HG02798 (cell line): ENCODE results near the gene STEAP2.

Experiments
- ATAC-seq: cut with Tn5 transposase; IDR thresholded peaks from one replicate; pipeline ENCODE4 v1.9.1; 2021; ENCODE audit warnings: mild to moderate bottlenecking; ENCODE audit not compliant: unreplicated experiment, poor library complexity

The STEAP2 gene

DNA sequence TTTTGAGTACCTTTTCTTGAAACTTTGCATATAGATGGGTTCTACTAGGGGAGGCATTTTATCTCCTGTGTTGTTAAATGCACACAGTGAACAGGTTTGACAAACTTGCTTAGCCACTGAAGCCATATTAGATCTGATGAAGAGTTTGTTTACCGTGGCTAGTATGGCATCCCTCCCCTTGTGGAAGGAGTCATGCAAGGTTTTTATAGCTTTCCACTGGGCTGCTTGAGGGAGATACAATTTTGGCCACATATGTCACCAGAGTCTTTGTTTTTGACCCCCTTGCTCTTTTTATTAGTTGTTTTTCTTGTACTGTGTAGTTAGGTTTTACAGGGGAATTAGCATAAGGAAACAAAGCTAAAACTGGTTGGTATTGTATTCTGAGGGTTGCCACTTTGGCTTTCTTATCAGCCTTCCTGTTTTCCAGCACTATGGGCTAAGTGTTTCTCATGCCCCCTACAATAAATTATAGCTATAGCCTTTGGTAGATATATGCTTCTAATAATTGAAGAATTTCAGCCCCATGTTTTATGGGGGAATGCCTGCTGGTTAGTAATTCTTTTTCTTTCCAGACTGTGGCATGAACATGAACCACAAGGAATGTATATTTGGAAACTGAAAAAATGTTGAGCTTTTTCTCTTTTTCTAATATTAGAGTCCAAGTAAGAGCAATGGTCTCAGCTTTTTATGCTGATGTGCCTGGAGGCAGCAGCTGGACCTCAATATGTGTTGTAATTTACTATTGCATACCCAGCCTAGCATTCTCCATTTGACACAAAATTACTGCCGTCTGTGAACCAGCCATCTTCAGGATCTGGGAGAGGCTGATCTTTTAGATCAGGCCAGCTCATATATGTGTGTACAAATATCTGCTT lies 18.4 kb upstream of the STEAP2 start:
- no peak for ATAC-seq

GRCh38 chr7:90194911-90195809 lies 16.4 kb upstream of the STEAP2 start:
- no peak for ATAC-seq

GRCh38 chr7:90201500-90202195 lies 9.9 kb upstream of the STEAP2 start:
- ATAC-seq, result no peak

DNA sequence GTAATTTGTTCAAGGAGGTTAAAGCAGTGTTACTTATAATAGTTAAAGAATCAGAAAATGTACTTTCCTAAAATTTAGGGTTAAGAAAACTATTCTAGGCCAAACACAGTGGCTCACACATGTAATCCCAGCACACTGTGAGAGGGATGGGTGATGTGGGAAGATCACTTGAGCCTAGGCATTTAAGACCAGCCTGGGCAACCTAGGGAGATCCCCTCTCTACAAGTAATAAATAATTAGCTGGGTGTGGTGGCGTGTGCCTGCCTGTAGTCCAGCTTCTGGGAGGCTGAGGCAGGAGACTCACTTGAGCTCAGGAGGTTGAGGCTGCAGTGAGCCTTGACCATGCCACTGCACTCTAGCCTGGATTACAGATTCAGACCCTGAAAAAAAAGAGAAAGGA lies 3.6 kb upstream of the STEAP2 start:
- no peak for ATAC-seq

DNA sequence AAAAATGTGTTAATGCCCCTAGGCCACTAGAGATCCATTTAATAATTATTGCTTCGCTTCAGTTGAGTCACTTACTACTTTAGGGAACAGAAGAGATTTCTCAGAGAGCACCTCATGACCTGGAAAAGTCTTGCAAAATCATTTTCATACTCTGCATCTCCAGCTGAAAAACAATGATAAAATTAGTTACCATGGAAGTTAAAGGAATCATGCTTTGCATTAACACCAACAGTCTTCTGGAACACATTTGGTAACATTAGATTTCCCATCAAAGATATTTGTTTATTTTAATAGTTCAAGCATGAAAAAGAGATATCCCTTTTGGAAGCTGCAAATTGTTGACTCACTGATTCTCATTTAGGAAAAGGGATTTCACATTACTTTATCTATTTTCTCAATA lies 1.8 kb upstream of the STEAP2 start:
- no peak for ATAC-seq

- no peak for ATAC-seq
These were observed 1.1 kb upstream of the STEAP2 start for GRCh38 chr7:90210475-90210874.

- ATAC-seq, result peak; percentile 21
These were observed 559 bp upstream of the STEAP2 start for GRCh38 chr7:90210981-90211380.

GRCh38 chr7:90212149-90212495 lies 582 bp downstream of the STEAP2 start:
- no peak for ATAC-seq

- no peak for ATAC-seq
These were observed 2.0 kb downstream of the STEAP2 start for GRCh38 chr7:90213521-90213920.

DNA sequence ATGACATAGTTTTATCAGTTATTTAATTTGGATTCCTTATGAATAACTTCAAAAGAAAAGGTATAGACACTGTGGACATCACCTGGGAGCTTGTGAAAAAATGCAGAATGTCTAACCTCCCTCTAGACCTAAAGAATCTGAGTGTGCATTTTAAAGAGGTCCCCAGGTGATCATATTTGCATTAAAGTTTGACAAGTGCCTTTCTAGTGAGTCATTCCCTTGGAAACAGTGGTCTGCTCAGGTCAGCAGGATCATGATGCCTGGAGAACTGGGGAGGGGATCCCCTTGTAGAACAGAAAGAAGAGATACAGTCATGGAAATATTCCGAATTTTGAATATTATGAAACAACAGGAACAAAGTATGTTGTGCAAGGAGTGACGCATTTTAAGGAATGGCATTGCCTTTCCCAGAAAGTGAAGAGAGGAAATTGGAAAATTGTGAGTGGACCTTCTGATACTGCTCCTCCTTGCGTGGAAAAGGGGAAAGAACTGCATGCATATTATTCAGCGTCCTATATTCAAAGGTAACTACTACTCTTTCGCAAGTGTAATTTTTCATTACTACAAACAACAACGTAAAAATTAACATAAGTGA lies 4.6 kb downstream of the STEAP2 start:
- no peak for ATAC-seq

DNA sequence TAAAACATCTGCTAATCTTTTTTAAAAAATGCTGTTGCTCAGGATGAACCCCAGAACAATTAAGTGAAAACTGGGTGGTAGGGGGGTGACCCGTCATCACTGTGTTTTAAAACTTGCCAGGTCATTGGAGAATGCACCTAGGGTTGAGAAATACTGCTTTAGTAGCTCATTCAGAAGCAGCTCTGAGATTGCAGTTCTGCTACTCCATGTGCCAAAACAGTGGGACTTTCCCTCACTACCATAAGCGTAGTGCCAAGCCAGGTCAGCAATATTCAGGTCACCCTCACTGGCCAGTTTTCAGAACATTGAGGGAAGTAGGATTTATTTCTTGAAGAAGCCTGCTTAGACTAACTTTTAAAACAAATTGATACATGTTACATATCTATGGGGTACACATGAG lies 5.2 kb downstream of the STEAP2 start:
- ATAC-seq, result no peak

- ATAC-seq, result no peak
These were observed 10.8 kb downstream of the STEAP2 start for GRCh38 chr7:90222390-90222789.

DNA sequence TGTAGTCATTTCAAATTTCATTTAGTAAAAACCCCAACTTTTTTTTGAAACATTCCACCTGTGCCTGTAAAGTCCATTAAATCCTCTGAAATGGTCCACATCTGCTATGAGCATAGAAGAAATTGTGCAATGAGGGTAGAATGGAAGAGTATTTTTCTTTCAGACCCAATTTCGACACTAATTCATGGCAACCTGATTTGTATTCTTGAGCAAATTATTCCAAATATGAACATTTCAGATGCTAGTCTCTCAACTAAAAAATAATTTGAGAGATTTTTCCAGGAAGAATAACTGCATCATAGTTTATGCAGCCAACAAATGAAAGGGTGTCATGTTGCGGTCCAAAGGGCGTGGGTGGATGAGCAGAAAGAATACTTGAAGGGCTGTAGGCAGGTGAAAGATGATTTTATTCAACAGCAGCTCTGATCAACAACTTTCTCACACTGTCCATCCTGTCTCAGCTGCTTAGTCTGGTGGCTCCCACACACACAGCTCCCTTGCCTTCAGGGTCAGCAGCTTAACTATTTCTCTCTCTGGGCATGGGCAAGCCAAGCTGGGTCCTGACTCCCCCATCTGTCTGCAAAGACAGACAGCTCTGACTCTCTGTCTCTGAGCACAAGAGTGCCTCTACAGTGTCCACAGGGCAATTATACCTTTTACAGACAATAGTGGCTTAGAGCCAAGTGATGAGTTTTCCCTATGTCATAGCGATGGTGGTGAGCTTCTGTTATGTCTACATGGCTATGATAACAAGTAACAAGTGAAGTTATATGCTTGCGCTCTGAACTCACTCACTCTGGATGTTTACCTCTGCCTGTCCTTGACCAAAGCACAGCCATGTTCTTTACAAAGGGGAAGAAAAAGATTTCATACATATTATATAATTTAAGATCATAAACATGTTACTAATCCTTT lies 11.5 kb downstream of the STEAP2 start:
- no peak for ATAC-seq

DNA sequence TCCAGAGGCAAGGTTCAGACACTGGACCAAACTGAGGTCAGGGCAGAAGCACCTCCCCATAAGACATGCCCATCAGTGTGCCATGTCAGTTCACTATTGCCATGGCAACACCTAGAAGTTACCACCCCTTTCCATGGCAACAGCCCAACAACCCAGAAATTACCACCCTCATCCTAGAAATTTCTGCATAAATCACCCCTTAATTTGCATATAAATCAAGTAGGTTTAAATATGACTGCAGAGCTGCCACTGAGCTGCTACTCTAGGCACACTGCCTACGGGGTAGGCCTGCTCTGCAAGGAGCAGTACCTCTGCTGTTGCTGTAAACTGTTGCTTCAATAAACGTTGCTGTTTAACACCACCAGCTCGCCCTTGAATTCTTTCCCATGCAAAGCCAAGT lies 12.7 kb downstream of the STEAP2 start:
- ATAC-seq, result no peak

DNA sequence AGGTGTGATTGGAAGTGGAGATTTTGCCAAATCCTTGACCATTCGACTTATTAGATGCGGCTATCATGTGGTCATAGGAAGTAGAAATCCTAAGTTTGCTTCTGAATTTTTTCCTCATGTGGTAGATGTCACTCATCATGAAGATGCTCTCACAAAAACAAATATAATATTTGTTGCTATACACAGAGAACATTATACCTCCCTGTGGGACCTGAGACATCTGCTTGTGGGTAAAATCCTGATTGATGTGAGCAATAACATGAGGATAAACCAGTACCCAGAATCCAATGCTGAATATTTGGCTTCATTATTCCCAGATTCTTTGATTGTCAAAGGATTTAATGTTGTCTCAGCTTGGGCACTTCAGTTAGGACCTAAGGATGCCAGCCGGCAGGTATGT lies 13.6 kb downstream of the STEAP2 start:
- no peak for ATAC-seq

GRCh38 chr7:90225601-90226000 lies 14.1 kb downstream of the STEAP2 start:
- ATAC-seq, result no peak

GRCh38 chr7:90227259-90227658 lies 15.7 kb downstream of the STEAP2 start:
- ATAC-seq, result no peak

DNA sequence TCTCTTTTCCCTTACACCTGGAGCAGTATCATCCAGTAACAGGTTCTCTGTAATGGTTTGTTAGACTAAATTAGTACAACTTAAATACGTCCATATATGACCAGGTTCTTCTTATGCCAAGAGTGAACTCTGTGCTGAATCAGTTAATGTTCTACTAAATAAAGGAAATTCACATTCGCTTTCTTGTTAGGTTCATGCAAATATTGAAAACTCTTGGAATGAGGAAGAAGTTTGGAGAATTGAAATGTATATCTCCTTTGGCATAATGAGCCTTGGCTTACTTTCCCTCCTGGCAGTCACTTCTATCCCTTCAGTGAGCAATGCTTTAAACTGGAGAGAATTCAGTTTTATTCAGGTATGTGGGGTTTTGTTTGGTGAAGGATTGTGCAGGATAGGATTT lies 18.1 kb downstream of the STEAP2 start:
- ATAC-seq, result no peak

- ATAC-seq, result no peak
These were observed 19.3 kb downstream of the STEAP2 start for GRCh38 chr7:90230834-90231233.
